ENCODE results near the gene TBC1D32.
"Not testable (repeated sequence)": the region's sequence is repeated elsewhere in the genome, so short reads cannot be mapped to it uniquely, and the experiment has no call there.

The TBC1D32 gene

GRCh38 chr6:121330516-121330915 lies 3.8 kb downstream of the TBC1D32 start:
- DNase-seq = no peak

GRCh38 chr6:121321282-121321681 lies 13.0 kb downstream of the TBC1D32 start:
- DNase-seq = no peak

GRCh38 chr6:121319603-121320002 lies 14.7 kb downstream of the TBC1D32 start:
- no peak for DNase-seq

GRCh38 chr6:121319112-121319553 lies 15.1 kb downstream of the TBC1D32 start:
- no peak for DNase-seq

- DNase-seq = no peak
These were observed 19.7 kb downstream of the TBC1D32 start for GRCh38 chr6:121314381-121315112.

GRCh38 chr6:121311814-121312213 lies 22.5 kb downstream of the TBC1D32 start:
- DNase-seq = not testable (repeated sequence)

- DNase-seq = no peak
These were observed 23.8 kb downstream of the TBC1D32 start for GRCh38 chr6:121310495-121310894.

GRCh38 chr6:121309768-121310469 lies 24.4 kb downstream of the TBC1D32 start:
- no peak for DNase-seq

- DNase-seq = peak; percentile 1
These were observed 28.2 kb downstream of the TBC1D32 start for GRCh38 chr6:121305957-121306607.

- no peak for DNase-seq
These were observed 31.4 kb downstream of the TBC1D32 start for GRCh38 chr6:121302882-121303281.

- DNase-seq = not testable (repeated sequence)
These were observed 33.1 kb downstream of the TBC1D32 start for GRCh38 chr6:121301156-121301555.

- DNase-seq = no peak
These were observed 36.6 kb downstream of the TBC1D32 start for GRCh38 chr6:121297694-121298093.

- no peak for DNase-seq
These were observed 49.2 kb downstream of the TBC1D32 start for GRCh38 chr6:121285041-121285440.

- no peak for DNase-seq
These were observed 59.5 kb downstream of the TBC1D32 start for GRCh38 chr6:121274666-121275295.

- DNase-seq = no peak
These were observed 70.5 kb downstream of the TBC1D32 start for GRCh38 chr6:121263742-121264141.

- no peak for DNase-seq
These were observed 73.6 kb downstream of the TBC1D32 start for GRCh38 chr6:121260651-121261102.

GRCh38 chr6:121247386-121247785 lies 86.9 kb downstream of the TBC1D32 start:
- DNase-seq = no peak

- DNase-seq = no peak
These were observed 91.9 kb downstream of the TBC1D32 start for GRCh38 chr6:121242386-121242785.

- no peak for DNase-seq
These were observed 96.4 kb downstream of the TBC1D32 start for GRCh38 chr6:121237859-121238258.

- DNase-seq = no peak
These were observed 97.3 kb downstream of the TBC1D32 start for GRCh38 chr6:121236984-121237383.

- no peak for DNase-seq
These were observed 98.9 kb downstream of the TBC1D32 start for GRCh38 chr6:121235386-121235785.

- DNase-seq = no peak
These were observed 110.3 kb downstream of the TBC1D32 start for GRCh38 chr6:121223930-121224329.

GRCh38 chr6:121223212-121223611 lies 111.1 kb downstream of the TBC1D32 start:
- no peak for DNase-seq

Measured in SHP77 treated with DMSO at 0.1 percent for 48 hours (cell line).